G401 (cell line): ENCODE results near the gene PTPDC1. TPM values are rescaled to one million over a fixed set of nuclear protein-coding genes. Genes with fewer than 3 reads are reported as not detected.

ENCODE experiments used
- total RNA-seq: library from RNA; depleted of rRNA; stranded (reverse); fragments of >200 nt; shearing (Covaris generic); gene quantifications from 2 replicates; pipeline ENCODE4 v1.2.3, GENCODE V29; 2014; rRNA removed

The PTPDC1 gene
- total RNA-seq, 1 experiment from 2014 or later = 5.4 TPM

Other genes starting within 250 kb of the PTPDC1 start
- gene BARX1, start 129.1 kb upstream of the PTPDC1 start, total RNA-seq = not detected in 2 replicates
- gene ZNF169, start 174.8 kb downstream of the PTPDC1 start, total RNA-seq = 1.0 and 1.5 TPM in 2 replicates
- gene NUTM2F, start 244.2 kb downstream of the PTPDC1 start, total RNA-seq = not detected in 2 replicates